ENCODE data around the gene ATP5MK. TPM values are rescaled to one million over a fixed set of nuclear protein-coding genes. Genes with fewer than 3 reads are reported as not detected.

The ATP5MK gene
- polyA plus RNA-seq, 1 of the 3 experiments (the other 2 are of a cell fraction): 408 TPM

DNA sequence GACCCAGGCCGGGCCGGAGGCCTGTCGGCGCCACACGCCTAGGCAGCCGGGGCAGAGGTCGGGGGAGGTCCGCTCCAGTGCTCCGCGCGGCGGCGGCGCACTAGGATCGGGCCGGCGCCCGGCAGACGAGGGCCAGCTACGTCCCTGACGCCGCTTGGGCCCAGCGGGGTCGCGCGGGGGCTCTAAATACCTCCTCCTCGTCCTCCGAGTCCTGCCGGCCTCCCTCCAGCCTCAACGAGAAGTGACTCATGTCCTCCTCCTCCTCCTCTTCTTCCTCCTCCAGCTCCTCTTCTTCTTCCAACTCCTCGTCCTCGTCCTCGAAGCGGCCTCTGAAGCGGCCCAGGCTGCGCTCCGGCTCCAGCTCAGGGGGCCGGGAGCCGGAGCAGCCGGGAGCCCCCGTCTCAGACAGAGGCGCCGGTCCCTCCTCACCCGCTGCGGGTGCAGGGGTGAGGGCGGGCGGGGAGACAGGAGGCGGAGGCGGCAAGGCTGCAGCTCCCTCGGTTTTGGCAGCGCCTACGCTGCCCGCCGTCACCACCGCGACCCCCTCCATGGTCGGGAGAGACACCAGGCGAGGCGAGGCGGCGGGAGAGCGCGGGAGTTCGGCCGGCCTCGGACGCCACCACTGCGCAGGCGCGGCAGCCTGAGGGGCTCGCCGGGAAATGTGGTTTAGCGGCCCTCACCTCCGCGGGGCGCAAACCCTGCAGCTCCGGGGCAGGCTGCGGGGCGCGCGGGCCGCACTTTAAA lies 45.6 kb downstream of the ATP5MK start, which contains the start of gene PCGF6:
Gene PCGF6, minus strand, starts transcription at position 624 of the 744 bp plus-strand sequence. Its CDS starts 74 bp downstream, at position 550.
- Histone ChIP-seq H3K9me2 (no peaks in the 10 kb centered on the region), H4K20me1 (ENCODE audit: insufficient read depth) (no peaks in the 10 kb centered on the region), H3K4me2 (peak within 1 kb of the TSS; percentile 93), H3K9me3 (no peaks in the 10 kb centered on the region), H2AFZ (ENCODE audit: low read depth) (peak within 1 kb of the TSS; percentile 91), H3K4me1 (ENCODE audit: control insufficient read depth in 1 of 2, insufficient read depth in 2 of 2, low read depth in 1 of 2, low read length in 1 of 2) (no peaks in the 10 kb centered on the region; a peak in 1 of 4 replicates), H3F3A (replicated peaks; ENCODE audit: insufficient read depth) (peaks cover 14% of the 10 kb centered on the region), H3K9ac (peak within 1 kb of the TSS; percentile 83), H3K79me2 (ENCODE audit: insufficient read depth) (peaks cover 31% of the 10 kb centered on the region), H3K27me3 (ENCODE audit: insufficient read depth) (no peaks in the 10 kb centered on the region), H3K4me3 (ENCODE audit: low read depth in 2 of 2, low read length in 1 of 2) (peak within 1 kb of the TSS; percentile 64 to 89), H3K27ac (ENCODE audit: low read depth in 2 of 2, low read length in 1 of 2) (peak within 1 kb of the TSS; percentile 68 to 71), H3K36me3 (replicated peaks in 1 of 2; ENCODE audit: control insufficient read depth in 1 of 2, insufficient read depth in 2 of 2, low read length in 1 of 2) (peaks cover 15 to 25% of the 10 kb centered on the region in 2 experiments)
- 3% methylated on average over 27 of the region's 82 CpGs for WGBS (ENCODE audit: low lambda C conversion rate)
- ChIA-PET POLR2A (interaction anchor here (0.5 to 1.2 kb wide), 3 partner anchors 45 to 140 kb away, joined by 3 to 6 read pairs (median 3); partner anchors contain the start of genes ATP5MK and PDCD11), CTCF (interaction anchor here (1.7 to 2.3 kb wide), 2 partner anchors 17 kb away, joined by 4 to 12 read pairs; partner anchors contain the start of gene TAF5)
- DNase-seq: peak; percentile 98
- TF ChIP-seq MXI1 (IDR thresholded peaks at IDR 0.05; ENCODE audit: low read depth, low read length) (no peak; the same call in 1 of the 2 replicates), MEF2A (IDR thresholded peaks at IDR 0.05; ENCODE audit: borderline replicate concordance, low read depth) (no peak), JUND (IDR thresholded peaks at IDR 0.05) (no peak), ELF1 (IDR thresholded peaks at IDR 0.05) (no peak), FOSL2 (IDR thresholded peaks at IDR 0.05; ENCODE audit: borderline replicate concordance, low read depth) (no peak), YY1 (IDR thresholded peaks at IDR 0.05; ENCODE audit: low read depth) (peak; percentile 43; the same call in 1 of the 2 replicates), NRF1 (IDR thresholded peaks at IDR 0.05; ENCODE audit: low read depth, low read length) (peak; percentile 85), SMC3 (IDR thresholded peaks at IDR 0.05; ENCODE audit: low read depth, low read length) (no peak), FOXM1 (IDR thresholded peaks at IDR 0.05; ENCODE audit: low read depth) (no peak), EZH2phosphoT487 (IDR thresholded peaks at IDR 0.05; ENCODE audit: borderline replicate concordance, low read depth) (no peak), RXRA (IDR thresholded peaks at IDR 0.05; ENCODE audit: borderline replicate concordance, low read depth) (no peak), GABPA (IDR thresholded peaks at IDR 0.05; ENCODE audit: low read depth) (no peak), TCF12 (IDR thresholded peaks at IDR 0.05) (no peak), SIN3A (IDR thresholded peaks at IDR 0.05; ENCODE audit: borderline replicate concordance, low read depth, low read length) (peak; percentile 70; the same call in 1 of the 2 replicates), CHD2 (IDR thresholded peaks at IDR 0.05; ENCODE audit: low read length, partially characterized antibody) (peak; percentile 79), TAF1 (IDR thresholded peaks at IDR 0.05; ENCODE audit: borderline replicate concordance, low read depth, low read length) (no peak), RCOR1 (IDR thresholded peaks at IDR 0.05; ENCODE audit: low read length) (no peak), RAD21 (IDR thresholded peaks at IDR 0.05; ENCODE audit: low read length) (no peak)
- TF ChIP-seq, protein P1, sequence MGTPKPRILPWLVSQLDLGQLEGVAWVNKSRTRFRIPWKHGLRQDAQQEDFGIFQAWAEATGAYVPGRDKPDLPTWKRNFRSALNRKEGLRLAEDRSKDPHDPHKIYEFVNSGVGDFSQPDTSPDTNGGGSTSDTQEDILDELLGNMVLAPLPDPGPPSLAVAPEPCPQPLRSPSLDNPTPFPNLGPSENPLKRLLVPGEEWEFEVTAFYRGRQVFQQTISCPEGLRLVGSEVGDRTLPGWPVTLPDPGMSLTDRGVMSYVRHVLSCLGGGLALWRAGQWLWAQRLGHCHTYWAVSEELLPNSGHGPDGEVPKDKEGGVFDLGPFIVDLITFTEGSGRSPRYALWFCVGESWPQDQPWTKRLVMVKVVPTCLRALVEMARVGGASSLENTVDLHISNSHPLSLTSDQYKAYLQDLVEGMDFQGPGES (IDR thresholded peaks at IDR 0.05; ENCODE audit: low read depth, low read length): no peak
- TF ChIP-seq, protein P2, sequence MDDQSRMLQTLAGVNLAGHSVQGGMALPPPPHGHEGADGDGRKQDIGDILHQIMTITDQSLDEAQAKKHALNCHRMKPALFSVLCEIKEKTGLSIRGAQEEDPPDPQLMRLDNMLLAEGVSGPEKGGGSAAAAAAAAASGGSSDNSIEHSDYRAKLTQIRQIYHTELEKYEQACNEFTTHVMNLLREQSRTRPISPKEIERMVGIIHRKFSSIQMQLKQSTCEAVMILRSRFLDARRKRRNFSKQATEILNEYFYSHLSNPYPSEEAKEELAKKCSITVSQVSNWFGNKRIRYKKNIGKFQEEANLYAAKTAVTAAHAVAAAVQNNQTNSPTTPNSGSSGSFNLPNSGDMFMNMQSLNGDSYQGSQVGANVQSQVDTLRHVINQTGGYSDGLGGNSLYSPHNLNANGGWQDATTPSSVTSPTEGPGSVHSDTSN (IDR thresholded peaks at IDR 0.05): no peak
- TF ChIP-seq, protein P3, sequence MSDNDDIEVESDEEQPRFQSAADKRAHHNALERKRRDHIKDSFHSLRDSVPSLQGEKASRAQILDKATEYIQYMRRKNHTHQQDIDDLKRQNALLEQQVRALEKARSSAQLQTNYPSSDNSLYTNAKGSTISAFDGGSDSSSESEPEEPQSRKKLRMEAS (IDR thresholded peaks at IDR 0.05; ENCODE audit: low read depth): peak; percentile 56
- TF ChIP-seq, protein P4, sequence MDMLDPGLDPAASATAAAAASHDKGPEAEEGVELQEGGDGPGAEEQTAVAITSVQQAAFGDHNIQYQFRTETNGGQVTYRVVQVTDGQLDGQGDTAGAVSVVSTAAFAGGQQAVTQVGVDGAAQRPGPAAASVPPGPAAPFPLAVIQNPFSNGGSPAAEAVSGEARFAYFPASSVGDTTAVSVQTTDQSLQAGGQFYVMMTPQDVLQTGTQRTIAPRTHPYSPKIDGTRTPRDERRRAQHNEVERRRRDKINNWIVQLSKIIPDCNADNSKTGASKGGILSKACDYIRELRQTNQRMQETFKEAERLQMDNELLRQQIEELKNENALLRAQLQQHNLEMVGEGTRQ (IDR thresholded peaks at IDR 0.05; ENCODE audit: borderline replicate concordance, low read depth, low read length): no peak
- TF ChIP-seq, protein P5, sequence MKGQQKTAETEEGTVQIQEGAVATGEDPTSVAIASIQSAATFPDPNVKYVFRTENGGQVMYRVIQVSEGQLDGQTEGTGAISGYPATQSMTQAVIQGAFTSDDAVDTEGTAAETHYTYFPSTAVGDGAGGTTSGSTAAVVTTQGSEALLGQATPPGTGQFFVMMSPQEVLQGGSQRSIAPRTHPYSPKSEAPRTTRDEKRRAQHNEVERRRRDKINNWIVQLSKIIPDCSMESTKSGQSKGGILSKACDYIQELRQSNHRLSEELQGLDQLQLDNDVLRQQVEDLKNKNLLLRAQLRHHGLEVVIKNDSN (IDR thresholded peaks at IDR 0.05; ENCODE audit: borderline replicate concordance, low read depth): no peak
- TF ChIP-seq, protein P6, sequence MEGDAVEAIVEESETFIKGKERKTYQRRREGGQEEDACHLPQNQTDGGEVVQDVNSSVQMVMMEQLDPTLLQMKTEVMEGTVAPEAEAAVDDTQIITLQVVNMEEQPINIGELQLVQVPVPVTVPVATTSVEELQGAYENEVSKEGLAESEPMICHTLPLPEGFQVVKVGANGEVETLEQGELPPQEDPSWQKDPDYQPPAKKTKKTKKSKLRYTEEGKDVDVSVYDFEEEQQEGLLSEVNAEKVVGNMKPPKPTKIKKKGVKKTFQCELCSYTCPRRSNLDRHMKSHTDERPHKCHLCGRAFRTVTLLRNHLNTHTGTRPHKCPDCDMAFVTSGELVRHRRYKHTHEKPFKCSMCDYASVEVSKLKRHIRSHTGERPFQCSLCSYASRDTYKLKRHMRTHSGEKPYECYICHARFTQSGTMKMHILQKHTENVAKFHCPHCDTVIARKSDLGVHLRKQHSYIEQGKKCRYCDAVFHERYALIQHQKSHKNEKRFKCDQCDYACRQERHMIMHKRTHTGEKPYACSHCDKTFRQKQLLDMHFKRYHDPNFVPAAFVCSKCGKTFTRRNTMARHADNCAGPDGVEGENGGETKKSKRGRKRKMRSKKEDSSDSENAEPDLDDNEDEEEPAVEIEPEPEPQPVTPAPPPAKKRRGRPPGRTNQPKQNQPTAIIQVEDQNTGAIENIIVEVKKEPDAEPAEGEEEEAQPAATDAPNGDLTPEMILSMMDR (IDR thresholded peaks at IDR 0.05): 0 out of 2 replicates have a peak, but pooled peaks have one; percentile 16
